NCI-H2171 (cell line): ENCODE results near the gene SLC25A33.

Experiments
- DNase-seq: peaks from one replicate; lab custom pipeline; 2025; lab: John Stamatoyannopoulos, UW

Gene SLC25A33

GRCh38 chr1:9588551-9589143, 49.4 kb downstream of the SLC25A33 start, which contains the start of gene TMEM201:
TMEM201 (plus strand) TSS chr1:9588911; CDS start chr1:9588931, 20 bp downstream.
- DNase-seq: peak; percentile 93

- DNase-seq: peak; percentile 21
Measured at GRCh38 chr1:9589144-9589718, 50.0 kb downstream of the SLC25A33 start.

- DNase-seq: no peak
Measured at GRCh38 chr1:9589719-9590157, 50.5 kb downstream of the SLC25A33 start.

GRCh38 chr1:9590201-9590600, 50.9 kb downstream of the SLC25A33 start:
- DNase-seq: no peak

- DNase-seq: no peak
Measured at GRCh38 chr1:9590945-9591668, 51.8 kb downstream of the SLC25A33 start.

GRCh38 chr1:9591669-9592509, 52.6 kb downstream of the SLC25A33 start:
- peak; percentile 41 for DNase-seq

GRCh38 chr1:9592510-9593075, 53.3 kb downstream of the SLC25A33 start:
- DNase-seq: no peak

GRCh38 chr1:9593147-9593491, 53.9 kb downstream of the SLC25A33 start:
- no peak for DNase-seq

GRCh38 chr1:9593492-9594465, 54.5 kb downstream of the SLC25A33 start:
- DNase-seq: peak; percentile 23

- no peak for DNase-seq
Measured at GRCh38 chr1:9594471-9595155, 55.3 kb downstream of the SLC25A33 start.

- no peak for DNase-seq
Measured at GRCh38 chr1:9595156-9595967, 56.1 kb downstream of the SLC25A33 start.

GRCh38 chr1:9595968-9596340, 56.7 kb downstream of the SLC25A33 start:
- DNase-seq: no peak

GRCh38 chr1:9596415-9597123, 57.3 kb downstream of the SLC25A33 start:
- DNase-seq: peak; percentile 36

GRCh38 chr1:9597361-9598315, 58.4 kb downstream of the SLC25A33 start:
- no peak for DNase-seq

- no peak for DNase-seq
Measured at GRCh38 chr1:9598316-9598700, 59.0 kb downstream of the SLC25A33 start.

- no peak for DNase-seq
Measured at GRCh38 chr1:9599741-9600140, 60.5 kb downstream of the SLC25A33 start.
